SKM-1 treated with dmso at 0.1 percent for 144 hours (cell line): ENCODE results near the gene CHRNE.
"Not testable (repeated sequence)": the region's sequence is repeated elsewhere in the genome, so short reads cannot be mapped to it uniquely, and the experiment has no call there.

Experiments
- DNase-seq: peaks from one replicate; lab custom pipeline; 2025; ENCODE audit not compliant: unreplicated experiment; lab: John Stamatoyannopoulos, UW

Gene CHRNE

GRCh38 chr17:4857347-4857746, 45.6 kb downstream of the CHRNE start:
- DNase-seq, result not testable (repeated sequence)

DNA sequence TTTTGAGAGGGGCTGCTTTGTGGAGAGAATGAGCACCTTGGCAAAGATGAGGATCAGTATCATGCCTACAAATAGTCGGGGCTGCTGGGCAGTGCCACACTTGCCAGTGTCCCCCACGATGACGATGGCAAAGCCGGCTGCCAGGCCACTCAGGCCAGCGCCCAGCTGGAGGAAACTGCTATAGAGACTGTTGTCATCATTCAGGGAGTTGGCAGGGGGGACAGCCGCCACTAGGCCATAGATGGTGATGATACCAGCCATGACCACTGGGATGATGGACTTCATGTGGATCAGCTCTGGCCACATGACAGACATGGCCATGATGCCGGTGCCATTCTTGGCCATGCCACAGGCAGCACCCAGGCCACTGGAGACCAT, 46.0 kb downstream of the CHRNE start:
- DNase-seq, result no peak

GRCh38 chr17:4856271-4856936, 46.5 kb downstream of the CHRNE start:
- DNase-seq, result no peak

DNA sequence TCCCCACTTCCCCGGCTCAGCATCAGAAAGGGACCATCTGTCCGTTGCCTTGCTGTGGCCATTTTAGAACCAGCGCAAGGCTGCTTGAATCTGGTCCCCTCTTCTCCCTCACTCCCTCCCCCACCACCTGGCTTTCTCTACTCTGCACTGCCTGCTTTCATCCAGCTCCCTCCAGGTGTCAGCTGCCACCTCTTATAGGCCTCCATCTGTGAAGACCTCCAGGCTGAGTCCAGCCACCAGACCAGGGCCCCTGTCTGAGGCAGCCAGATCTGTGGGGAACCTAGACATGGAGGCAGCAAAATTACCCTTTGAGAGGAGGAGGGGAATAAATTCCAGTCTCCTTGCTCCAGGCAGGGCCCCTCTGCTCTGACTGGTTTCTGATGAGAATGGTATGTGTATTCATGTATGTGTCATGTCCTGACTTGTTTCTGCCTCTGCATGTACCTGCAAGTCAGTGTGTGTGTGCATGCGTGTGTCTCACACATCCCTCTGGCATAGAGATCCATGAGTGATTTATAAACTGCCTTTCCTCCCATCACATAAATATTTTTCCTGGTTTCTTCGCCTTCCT, 48.7 kb downstream of the CHRNE start:
- DNase-seq, result no peak

DNA sequence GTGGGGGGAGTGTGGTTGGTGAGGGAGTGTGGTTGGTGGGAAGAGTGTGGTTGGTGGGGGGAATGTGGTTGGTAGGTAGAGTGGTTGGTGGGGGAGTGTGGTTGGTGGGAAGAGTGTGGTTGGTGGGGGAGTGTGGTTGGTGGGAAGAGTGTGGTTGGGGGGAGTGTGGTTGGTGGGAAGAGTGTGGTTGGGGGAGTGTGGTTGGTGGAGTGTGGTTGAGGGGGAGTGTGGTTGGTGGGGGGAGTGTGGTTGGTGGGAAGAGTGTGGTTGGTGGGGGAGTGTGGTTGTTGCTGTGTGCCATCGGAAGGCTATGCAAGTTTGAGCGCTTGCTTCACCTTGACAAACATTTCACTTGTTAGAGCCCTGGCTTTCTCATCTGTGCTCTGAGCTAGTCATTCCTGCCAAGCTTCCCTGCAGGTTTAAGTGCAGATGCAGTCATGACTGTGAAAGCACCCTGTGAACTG, 49.7 kb downstream of the CHRNE start:
- DNase-seq, result no peak

DNA sequence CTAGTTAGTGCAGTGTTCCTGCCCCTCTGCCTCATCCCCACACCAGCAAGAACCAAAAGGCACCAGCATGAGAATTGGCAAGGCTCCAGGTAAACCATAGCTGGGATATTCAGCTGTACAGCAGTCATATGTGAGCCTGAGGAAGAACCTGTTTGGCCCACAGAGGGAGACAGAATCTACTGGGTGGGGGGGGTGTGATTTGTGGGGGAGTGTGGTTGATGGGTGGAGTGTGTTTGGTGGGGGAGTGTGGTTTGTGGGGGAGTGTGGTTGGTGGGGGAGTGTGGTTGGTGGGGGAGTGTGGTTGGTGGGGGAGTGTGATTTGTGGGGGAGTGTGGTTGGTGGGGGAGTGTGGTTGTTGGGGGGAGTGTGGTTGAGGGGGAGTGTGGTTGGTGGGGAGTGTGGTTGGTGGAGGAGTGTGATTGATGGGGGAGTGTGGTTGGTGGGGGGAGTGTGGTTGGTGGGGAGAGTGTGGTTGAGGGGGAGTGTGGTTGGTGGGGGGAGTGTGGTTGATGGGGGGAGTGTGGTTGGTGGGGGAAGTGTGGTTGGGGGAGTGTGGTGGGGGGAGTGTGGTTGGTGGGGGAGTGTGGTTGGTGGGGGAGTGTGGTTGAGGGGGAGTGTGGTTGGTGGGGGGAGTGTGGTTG, 50.2 kb downstream of the CHRNE start:
- DNase-seq, result no peak

- DNase-seq, result no peak
Measured at GRCh38 chr17:4851084-4851483, 51.8 kb downstream of the CHRNE start.

DNA sequence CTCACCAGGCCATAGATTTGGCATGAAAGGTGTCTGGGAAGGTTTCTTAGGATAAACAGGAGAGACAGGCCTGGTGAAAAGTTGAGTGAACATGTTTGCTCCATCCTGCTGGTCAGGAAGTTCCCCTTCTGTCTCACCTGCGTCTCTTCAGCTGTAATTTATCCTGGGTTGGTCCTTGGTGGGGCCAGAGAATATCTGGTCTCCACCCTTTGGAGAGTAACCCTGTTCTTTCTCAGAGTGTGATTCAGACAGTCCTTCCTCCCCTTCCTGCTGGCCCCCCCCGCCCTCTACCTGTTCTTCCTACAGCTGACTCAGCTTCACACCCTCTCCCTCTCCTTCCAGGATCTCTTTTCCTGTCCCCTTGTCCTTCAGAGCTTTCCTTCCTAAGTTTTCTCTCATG, 52.7 kb downstream of the CHRNE start:
- no peak for DNase-seq

GRCh38 chr17:4849011-4849536, 53.8 kb downstream of the CHRNE start:
- no peak for DNase-seq
